Smooth muscle cell (in vitro differentiated cells): Measurements from ENCODE around the gene ITPKB. TPM values are rescaled to one million over a fixed set of nuclear protein-coding genes. Genes with fewer than 3 reads are reported as not detected.

Experiments
- DNase-seq: peaks from one replicate; lab custom pipeline; 2025; ENCODE audit not compliant: unreplicated experiment; lab: John Stamatoyannopoulos, UW
- H2AFZ ChIP-seq: fragments of 200-600 bp; sonication (generic); 2 replicates; pipeline ENCODE4 v1.6.0; 2016; ENCODE audit warnings: antibody characterized with exemption, low read depth, mild to moderate bottlenecking
- H3F3A ChIP-seq: fragments of 200-600 bp; sonication (generic); 2 replicates; pipeline ENCODE4 v1.6.0; 2017; ENCODE audit warnings: antibody characterized with exemption, low read depth
- H3K27ac ChIP-seq: fragments of 200-600 bp; sonication (generic); 2 replicates; pipeline ENCODE4 v1.5.1; 2016; ENCODE audit warnings: low read depth, mild to moderate bottlenecking
- H3K27me3 ChIP-seq: fragments of 200-600 bp; sonication (generic); 2 replicates; pipeline ENCODE4 v1.6.1; 2016; ENCODE audit warnings: low read depth, mild to moderate bottlenecking
- H3K36me3 ChIP-seq: fragments of 200-600 bp; sonication (generic); 2 replicates; pipeline ENCODE4 v1.5.1; 2016; ENCODE audit warnings: low read depth
- H3K4me1 ChIP-seq: fragments of 200-600 bp; sonication (generic); 2 replicates; pipeline ENCODE4 v1.5.1; 2016; ENCODE audit warnings: low read depth
- H3K4me2 ChIP-seq: fragments of 200-600 bp; sonication (generic); 2 replicates; pipeline ENCODE4 v1.6.0; 2016; ENCODE audit warnings: mild to moderate bottlenecking
- H3K4me3 ChIP-seq: fragments of 200-600 bp; sonication (generic); 2 replicates; pipeline ENCODE4 v1.5.1; 2016; ENCODE audit warnings: mild to moderate bottlenecking
- H3K79me2 ChIP-seq: fragments of 200-600 bp; sonication (generic); 2 replicates; pipeline ENCODE4 v1.6.0; 2016; ENCODE audit warnings: low read depth, mild to moderate bottlenecking
- H3K9ac ChIP-seq: fragments of 200-600 bp; sonication (generic); 2 replicates; pipeline ENCODE4 v1.6.0; 2016; ENCODE audit warnings: low read depth
- H3K9me3 ChIP-seq: fragments of 200-600 bp; sonication (generic); replicated peaks from 2 replicates; pipeline ENCODE4 v1.5.1; 2016; ENCODE audit warnings: low read depth
- H4K20me1 ChIP-seq: fragments of 200-600 bp; sonication (generic); 2 replicates; pipeline ENCODE4 v1.6.0; 2016; ENCODE audit warnings: low read depth
- CTCF ChIP-seq: fragments of 200-600 bp; sonication (generic); IDR thresholded peaks from 2 replicates; pipeline ENCODE4 v1.5.1; 2017; ENCODE audit warnings: borderline replicate concordance, mild to moderate bottlenecking, antibody characterized with exemption; ENCODE audit not compliant: insufficient read depth, poor library complexity, severe bottlenecking
- WGBS: methylation state at CpG from one replicate; pipeline ENCODE4 v1.1.7; 2016; ENCODE audit warnings: low lambda C conversion rate; 5-methylcytosine and 5-hydroxymethylcytosine counted together
- polyA plus RNA-seq: library from polyadenylated mRNA; unstranded; fragments of >200 nt; fragmentation: Nextera tagmentation; extraction: Ambion mirVana; gene quantifications from 2 replicates; pipeline ENCODE4 v1.2.1, GENCODE V29; 2016
- total RNA-seq: library from RNA; depleted of rRNA; stranded (reverse); fragments of >200 nt; gene quantifications from 2 replicates; pipeline ENCODE4 v1.2.3, GENCODE V29; 2014

Gene ITPKB
- total and polyA plus RNA-seq, 2 experiments from 2014 or later = 8.9 to 11.4 TPM

GRCh38 chr1:226709953-226710352, 29.1 kb downstream of the ITPKB start:
- Histone ChIP-seq H4K20me1 (peaks cover 4% of the 10 kb centered on the region), H3K27ac (no peak overlapping the region), H3K9me3 (no peaks in the 10 kb centered on the region), H3F3A (no peaks in the 10 kb centered on the region), H3K27me3 (no peaks in the 10 kb centered on the region), H3K79me2 (peaks cover 26% of the 10 kb centered on the region), H3K4me1 (no peaks in the 10 kb centered on the region), H3K9ac (no peak overlapping the region), H2AFZ (no peak overlapping the region), H3K36me3 (no peaks in the 10 kb centered on the region), H3K4me3 (no peak overlapping the region), H3K4me2 (no peak overlapping the region)
- no peak for TF ChIP-seq CTCF
- WGBS = 94% methylated on average over 4 of the region's 4 CpGs
- no peak for DNase-seq

- Histone ChIP-seq H3K4me1 (peaks cover 3% of the 10 kb centered on the region), H3K27me3 (no peaks in the 10 kb centered on the region), H3K27ac (peak overlapping the region; percentile 60), H4K20me1 (peaks cover 4% of the 10 kb centered on the region), H3K4me3 (no peak overlapping the region), H3F3A (peaks cover 7% of the 10 kb centered on the region), H3K36me3 (no peaks in the 10 kb centered on the region), H3K79me2 (peaks cover 19% of the 10 kb centered on the region), H2AFZ (no peak overlapping the region), H3K4me2 (no peak overlapping the region), H3K9ac (no peak overlapping the region), H3K9me3 (no peaks in the 10 kb centered on the region)
- no peak for DNase-seq
- TF ChIP-seq CTCF = no peak
- WGBS = 58% methylated on average over 5 of the region's 5 CpGs
These were observed 30.1 kb downstream of the ITPKB start for GRCh38 chr1:226708967-226709396.

GRCh38 chr1:226708342-226708780, 30.7 kb downstream of the ITPKB start:
- Histone ChIP-seq H3K4me3 (no peak overlapping the region), H3K36me3 (no peaks in the 10 kb centered on the region), H3K27me3 (no peaks in the 10 kb centered on the region), H3K4me2 (peak overlapping the region; percentile 21), H3K27ac (peak overlapping the region; percentile 60), H3K9ac (no peak overlapping the region), H3K9me3 (no peaks in the 10 kb centered on the region), H3F3A (peaks cover 7% of the 10 kb centered on the region), H3K4me1 (peaks cover 7% of the 10 kb centered on the region), H4K20me1 (peaks cover 4% of the 10 kb centered on the region), H3K79me2 (peaks cover 19% of the 10 kb centered on the region), H2AFZ (no peak overlapping the region)
- 13% methylated on average over 6 of the region's 6 CpGs for WGBS
- no peak for DNase-seq
- TF ChIP-seq CTCF = no peak

GRCh38 chr1:226706684-226707083, 32.4 kb downstream of the ITPKB start:
- H3K4me2 ChIP-seq = no peak overlapping the region
- H3F3A ChIP-seq = peaks cover 18% of the 10 kb centered on the region
- H3K9ac ChIP-seq = no peak overlapping the region
- no peak overlapping the region for H3K4me3 ChIP-seq
- H4K20me1 ChIP-seq = peaks cover 4% of the 10 kb centered on the region
- H3K36me3 ChIP-seq = no peaks in the 10 kb centered on the region
- no peak for TF ChIP-seq CTCF
- peaks cover 21% of the 10 kb centered on the region for H3K4me1 ChIP-seq
- no peak overlapping the region for H2AFZ ChIP-seq
- H3K27me3 ChIP-seq = no peaks in the 10 kb centered on the region
- DNase-seq = no peak
- no peaks in the 10 kb centered on the region for H3K9me3 ChIP-seq
- WGBS = 82% methylated on average over 4 of the region's 4 CpGs
- no peak overlapping the region for H3K27ac ChIP-seq
- H3K79me2 ChIP-seq = peaks cover 17% of the 10 kb centered on the region
